ENCODE results near the gene PIGT. TPM values are rescaled to one million over a fixed set of nuclear protein-coding genes. Genes with fewer than 3 reads are reported as not detected.

Gene PIGT
- total and polyA plus RNA-seq, 2 of the 13 experiments (the other 11 are each of a cell fraction or from before 2014, with no cell fraction given) = 65.9 to 74.1 TPM

DNA sequence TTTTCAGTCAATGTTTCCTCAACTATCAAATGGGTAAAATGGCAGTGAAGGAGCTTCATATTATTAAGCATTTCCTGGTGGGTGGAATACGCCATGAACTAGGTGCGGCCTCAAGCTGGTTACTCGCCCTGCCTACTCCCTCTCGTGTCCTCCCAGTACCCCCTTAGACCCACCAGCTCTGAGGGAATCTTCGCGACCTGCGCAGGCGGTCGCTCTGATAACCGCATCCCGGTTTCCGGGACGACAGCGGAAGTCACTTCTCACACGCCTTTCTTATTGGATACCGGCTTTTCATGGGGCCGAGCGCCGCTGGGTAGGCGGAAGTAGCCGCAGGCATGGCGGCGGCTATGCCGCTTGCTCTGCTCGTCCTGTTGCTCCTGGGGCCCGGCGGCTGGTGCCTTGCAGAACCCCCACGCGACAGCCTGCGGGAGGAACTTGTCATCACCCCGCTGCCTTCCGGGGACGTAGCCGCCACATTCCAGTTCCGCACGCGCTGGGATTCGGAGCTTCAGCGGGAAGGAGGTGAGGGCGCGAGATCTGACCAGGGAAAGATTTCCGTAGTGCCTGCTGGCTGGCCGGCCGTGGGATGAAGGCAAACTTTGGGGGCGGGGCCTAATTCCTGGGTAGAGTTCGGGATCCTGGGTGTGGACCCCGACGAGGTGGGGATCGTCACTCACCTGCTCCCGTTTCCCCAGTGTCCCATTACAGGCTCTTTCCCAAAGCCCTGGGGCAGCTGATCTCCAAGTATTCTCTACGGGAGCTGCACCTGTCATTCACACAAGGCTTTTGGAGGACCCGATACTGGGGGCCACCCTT, at the start of gene PIGT (continued):
- TF ChIP-seq ZNF749 (CRISPR knock-in tag; IDR thresholded peaks at IDR 0.05; ENCODE audit: borderline replicate concordance) (0 out of 2 replicates have a peak, but pooled peaks have one; percentile 15), EZH2 (conservative IDR thresholded peaks at IDR 0.05; ENCODE audit: low read depth, low read length) (no peak), ZSCAN25 (CRISPR knock-in tag; IDR thresholded peaks at IDR 0.05) (no peak; the same call in 1 of the 2 replicates), NFKB2 (CRISPR knock-in tag; IDR thresholded peaks at IDR 0.05; ENCODE audit: borderline replicate concordance) (peak; percentile 96), PLRG1 (conservative IDR thresholded peaks at IDR 0.05) (no peak), HCFC1 (IDR thresholded peaks at IDR 0.05; ENCODE audit: low read depth, low read length) (peak; percentile 63), PHF21A (CRISPR knock-in tag; IDR thresholded peaks at IDR 0.05) (peak; percentile 93), ZNF672 (CRISPR knock-in tag; IDR thresholded peaks at IDR 0.05) (no peak), REXO4 (CRISPR knock-in tag; IDR thresholded peaks at IDR 0.05; ENCODE audit: borderline replicate concordance) (no peak), ZNF605 (CRISPR knock-in tag; IDR thresholded peaks at IDR 0.05) (peak; percentile 92), HNF4A (CRISPR knock-in tag; IDR thresholded peaks at IDR 0.05) (no peak; the same call in 1 of the 2 replicates), ZNF589 (CRISPR knock-in tag; conservative IDR thresholded peaks at IDR 0.05) (0 out of 2 replicates have a peak, but pooled peaks have one; percentile 69), SNRNP70 (IDR thresholded peaks at IDR 0.05; ENCODE audit: low read depth, low read length) (no peak), SIX1 (CRISPR knock-in tag; IDR thresholded peaks at IDR 0.05; ENCODE audit: borderline replicate concordance) (no peak), PHF8 (CRISPR knock-in tag; IDR thresholded peaks at IDR 0.05) (peak; percentile 100), SMYD3 (CRISPR knock-in tag; IDR thresholded peaks at IDR 0.05) (peak; percentile 82), RXRB (CRISPR knock-in tag; IDR thresholded peaks at IDR 0.05; ENCODE audit: borderline replicate concordance) (peak; percentile 67), BHLHE40 (IDR thresholded peaks at IDR 0.05; ENCODE audit: low read length) (no peak), ZBTB20 (CRISPR knock-in tag; IDR thresholded peaks at IDR 0.05; ENCODE audit: borderline replicate concordance, low read depth) (peak; percentile 64; the same call in 1 of the 2 replicates), ATF1 (CRISPR knock-in tag; IDR thresholded peaks at IDR 0.05) (peak; percentile 93)
- TF ChIP-seq, protein P1, sequence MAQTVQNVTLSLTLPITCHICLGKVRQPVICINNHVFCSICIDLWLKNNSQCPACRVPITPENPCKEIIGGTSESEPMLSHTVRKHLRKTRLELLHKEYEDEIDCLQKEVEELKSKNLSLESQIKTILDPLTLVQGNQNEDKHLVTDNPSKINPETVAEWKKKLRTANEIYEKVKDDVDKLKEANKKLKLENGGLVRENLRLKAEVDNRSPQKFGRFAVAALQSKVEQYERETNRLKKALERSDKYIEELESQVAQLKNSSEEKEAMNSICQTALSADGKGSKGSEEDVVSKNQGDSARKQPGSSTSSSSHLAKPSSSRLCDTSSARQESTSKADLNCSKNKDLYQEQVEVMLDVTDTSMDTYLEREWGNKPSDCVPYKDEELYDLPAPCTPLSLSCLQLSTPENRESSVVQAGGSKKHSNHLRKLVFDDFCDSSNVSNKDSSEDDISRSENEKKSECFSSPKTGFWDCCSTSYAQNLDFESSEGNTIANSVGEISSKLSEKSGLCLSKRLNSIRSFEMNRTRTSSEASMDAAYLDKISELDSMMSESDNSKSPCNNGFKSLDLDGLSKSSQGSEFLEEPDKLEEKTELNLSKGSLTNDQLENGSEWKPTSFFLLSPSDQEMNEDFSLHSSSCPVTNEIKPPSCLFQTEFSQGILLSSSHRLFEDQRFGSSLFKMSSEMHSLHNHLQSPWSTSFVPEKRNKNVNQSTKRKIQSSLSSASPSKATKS (CRISPR knock-in tag; IDR thresholded peaks at IDR 0.05) = no peak
- TF ChIP-seq, protein P2, sequence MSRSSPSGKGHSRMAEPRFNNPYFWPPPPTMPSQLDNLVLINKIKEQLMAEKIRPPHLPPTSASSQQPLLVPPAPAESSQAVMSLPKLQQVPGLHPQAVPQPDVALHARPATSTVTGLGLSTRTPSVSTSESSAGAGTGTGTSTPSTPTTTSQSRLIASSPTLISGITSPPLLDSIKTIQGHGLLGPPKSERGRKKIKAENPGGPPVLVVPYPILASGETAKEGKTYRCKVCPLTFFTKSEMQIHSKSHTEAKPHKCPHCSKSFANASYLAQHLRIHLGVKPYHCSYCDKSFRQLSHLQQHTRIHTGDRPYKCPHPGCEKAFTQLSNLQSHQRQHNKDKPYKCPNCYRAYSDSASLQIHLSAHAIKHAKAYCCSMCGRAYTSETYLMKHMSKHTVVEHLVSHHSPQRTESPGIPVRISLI (CRISPR knock-in tag; IDR thresholded peaks at IDR 0.05; ENCODE audit: borderline replicate concordance) = no peak
- TF ChIP-seq, protein P3, sequence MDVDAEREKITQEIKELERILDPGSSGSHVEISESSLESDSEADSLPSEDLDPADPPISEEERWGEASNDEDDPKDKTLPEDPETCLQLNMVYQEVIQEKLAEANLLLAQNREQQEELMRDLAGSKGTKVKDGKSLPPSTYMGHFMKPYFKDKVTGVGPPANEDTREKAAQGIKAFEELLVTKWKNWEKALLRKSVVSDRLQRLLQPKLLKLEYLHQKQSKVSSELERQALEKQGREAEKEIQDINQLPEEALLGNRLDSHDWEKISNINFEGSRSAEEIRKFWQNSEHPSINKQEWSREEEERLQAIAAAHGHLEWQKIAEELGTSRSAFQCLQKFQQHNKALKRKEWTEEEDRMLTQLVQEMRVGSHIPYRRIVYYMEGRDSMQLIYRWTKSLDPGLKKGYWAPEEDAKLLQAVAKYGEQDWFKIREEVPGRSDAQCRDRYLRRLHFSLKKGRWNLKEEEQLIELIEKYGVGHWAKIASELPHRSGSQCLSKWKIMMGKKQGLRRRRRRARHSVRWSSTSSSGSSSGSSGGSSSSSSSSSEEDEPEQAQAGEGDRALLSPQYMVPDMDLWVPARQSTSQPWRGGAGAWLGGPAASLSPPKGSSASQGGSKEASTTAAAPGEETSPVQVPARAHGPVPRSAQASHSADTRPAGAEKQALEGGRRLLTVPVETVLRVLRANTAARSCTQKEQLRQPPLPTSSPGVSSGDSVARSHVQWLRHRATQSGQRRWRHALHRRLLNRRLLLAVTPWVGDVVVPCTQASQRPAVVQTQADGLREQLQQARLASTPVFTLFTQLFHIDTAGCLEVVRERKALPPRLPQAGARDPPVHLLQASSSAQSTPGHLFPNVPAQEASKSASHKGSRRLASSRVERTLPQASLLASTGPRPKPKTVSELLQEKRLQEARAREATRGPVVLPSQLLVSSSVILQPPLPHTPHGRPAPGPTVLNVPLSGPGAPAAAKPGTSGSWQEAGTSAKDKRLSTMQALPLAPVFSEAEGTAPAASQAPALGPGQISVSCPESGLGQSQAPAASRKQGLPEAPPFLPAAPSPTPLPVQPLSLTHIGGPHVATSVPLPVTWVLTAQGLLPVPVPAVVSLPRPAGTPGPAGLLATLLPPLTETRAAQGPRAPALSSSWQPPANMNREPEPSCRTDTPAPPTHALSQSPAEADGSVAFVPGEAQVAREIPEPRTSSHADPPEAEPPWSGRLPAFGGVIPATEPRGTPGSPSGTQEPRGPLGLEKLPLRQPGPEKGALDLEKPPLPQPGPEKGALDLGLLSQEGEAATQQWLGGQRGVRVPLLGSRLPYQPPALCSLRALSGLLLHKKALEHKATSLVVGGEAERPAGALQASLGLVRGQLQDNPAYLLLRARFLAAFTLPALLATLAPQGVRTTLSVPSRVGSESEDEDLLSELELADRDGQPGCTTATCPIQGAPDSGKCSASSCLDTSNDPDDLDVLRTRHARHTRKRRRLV (CRISPR knock-in tag; IDR thresholded peaks at IDR 0.05) = no peak

Measured in HepG2 (cell line).